OCI-LY3 (cell line): ENCODE results near the gene PRDM1.

Experiments used
- H2AFZ ChIP-seq: fragments of 200-600, 300-600 bp; shearing (Covaris generic); 2 replicates; pipeline ENCODE4 v1.6.0; 2014; ENCODE audit warnings: antibody characterized with exemption, low read depth, low read length
- H3K27ac ChIP-seq: fragments of 200-600, 300-600 bp; sonication (generic); 2 replicates; pipeline ENCODE4 v1.5.1; 2014; ENCODE audit warnings: mild to moderate bottlenecking, low read length, moderate library complexity, mixed read lengths
- H3K27me3 ChIP-seq: fragments of 200-600, 300-600 bp; sonication (generic); 2 replicates; pipeline ENCODE4 v1.6.1; 2014; ENCODE audit warnings: low read depth, low read length, mixed read lengths
- H3K36me3 ChIP-seq: fragments of 200-600, 300-600 bp; sonication (generic); replicated peaks from 2 replicates; pipeline ENCODE3; 2014; ENCODE audit warnings: low read depth, low read length, mixed read lengths
- H3K4me1 ChIP-seq: fragments of 300-600, 200-600 bp; sonication (generic); 2 replicates; pipeline ENCODE4 v1.6.1; 2014; ENCODE audit warnings: low read length, mixed read lengths
- H3K4me2 ChIP-seq: fragments of 200-600, 300-600 bp; sonication (generic); 2 replicates; pipeline ENCODE4 v1.6.1; 2014; ENCODE audit warnings: low read length, mixed read lengths
- H3K4me3 ChIP-seq: fragments of 300-600, 200-600 bp; sonication (generic); 2 replicates; pipeline ENCODE4 v1.5.1; 2014; ENCODE audit warnings: antibody characterized with exemption, mild to moderate bottlenecking, low read length, moderate library complexity
- H3K79me2 ChIP-seq: fragments of 300-600, 200-600 bp; shearing (Covaris generic); 2 replicates; pipeline ENCODE4 v1.6.1; 2014; ENCODE audit warnings: mild to moderate bottlenecking, low read length, mixed read lengths
- H3K9ac ChIP-seq: fragments of 300-600, 200-600 bp; shearing (Covaris generic); 2 replicates; pipeline ENCODE4 v1.6.0; 2014; ENCODE audit warnings: mild to moderate bottlenecking, low read length, moderate library complexity
- H3K9me3 ChIP-seq: fragments of 200-600, 300-600 bp; shearing (Covaris generic); 2 replicates; pipeline ENCODE4 v1.6.1; 2014; ENCODE audit warnings: low read length, mixed read lengths; ENCODE audit not compliant: insufficient read depth
- H4K20me1 ChIP-seq: fragments of 200-600, 300-600 bp; sonication (generic); 2 replicates; pipeline ENCODE4 v1.6.1; 2016; ENCODE audit warnings: low read length, mixed read lengths; ENCODE audit not compliant: insufficient read depth
- EZH2phosphoT487 ChIP-seq: fragments of 200-600 bp; shearing (Covaris generic); IDR thresholded peaks from 2 replicates; pipeline ENCODE4 v1.6.1; 2018; ENCODE audit warnings: antibody characterized with exemption, mixed run types, low read depth
- TF ChIP-seq, protein P1 (sequence below): fragments of 200-600, 300-600 bp; sonication (generic); IDR thresholded peaks from 2 replicates; pipeline ENCODE4 v1.5.1; 2014; ENCODE audit warnings: antibody characterized with exemption, low read length, low read depth

Gene PRDM1

GRCh38 chr6:106099235-106099537, 13.1 kb downstream of the PRDM1 start:
- H3K36me3 ChIP-seq = peaks cover 36% of the 10 kb centered on the region
- peak overlapping the region; percentile 93 for H3K27ac ChIP-seq
- no peak overlapping the region for H2AFZ ChIP-seq
- peaks cover 19% of the 10 kb centered on the region for H4K20me1 ChIP-seq
- H3K79me2 ChIP-seq = peaks cover 58% of the 10 kb centered on the region
- H3K9me3 ChIP-seq = no peaks in the 10 kb centered on the region
- peak overlapping the region; percentile 97 for H3K4me3 ChIP-seq
- H3K9ac ChIP-seq = peak overlapping the region; percentile 93
- no peaks in the 10 kb centered on the region for H3K27me3 ChIP-seq
- TF ChIP-seq, protein P1, sequence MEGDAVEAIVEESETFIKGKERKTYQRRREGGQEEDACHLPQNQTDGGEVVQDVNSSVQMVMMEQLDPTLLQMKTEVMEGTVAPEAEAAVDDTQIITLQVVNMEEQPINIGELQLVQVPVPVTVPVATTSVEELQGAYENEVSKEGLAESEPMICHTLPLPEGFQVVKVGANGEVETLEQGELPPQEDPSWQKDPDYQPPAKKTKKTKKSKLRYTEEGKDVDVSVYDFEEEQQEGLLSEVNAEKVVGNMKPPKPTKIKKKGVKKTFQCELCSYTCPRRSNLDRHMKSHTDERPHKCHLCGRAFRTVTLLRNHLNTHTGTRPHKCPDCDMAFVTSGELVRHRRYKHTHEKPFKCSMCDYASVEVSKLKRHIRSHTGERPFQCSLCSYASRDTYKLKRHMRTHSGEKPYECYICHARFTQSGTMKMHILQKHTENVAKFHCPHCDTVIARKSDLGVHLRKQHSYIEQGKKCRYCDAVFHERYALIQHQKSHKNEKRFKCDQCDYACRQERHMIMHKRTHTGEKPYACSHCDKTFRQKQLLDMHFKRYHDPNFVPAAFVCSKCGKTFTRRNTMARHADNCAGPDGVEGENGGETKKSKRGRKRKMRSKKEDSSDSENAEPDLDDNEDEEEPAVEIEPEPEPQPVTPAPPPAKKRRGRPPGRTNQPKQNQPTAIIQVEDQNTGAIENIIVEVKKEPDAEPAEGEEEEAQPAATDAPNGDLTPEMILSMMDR = no peak
- no peak for TF ChIP-seq EZH2phosphoT487
- H3K4me2 ChIP-seq = peak overlapping the region; percentile 98
- peaks cover 61% of the 10 kb centered on the region for H3K4me1 ChIP-seq

DNA sequence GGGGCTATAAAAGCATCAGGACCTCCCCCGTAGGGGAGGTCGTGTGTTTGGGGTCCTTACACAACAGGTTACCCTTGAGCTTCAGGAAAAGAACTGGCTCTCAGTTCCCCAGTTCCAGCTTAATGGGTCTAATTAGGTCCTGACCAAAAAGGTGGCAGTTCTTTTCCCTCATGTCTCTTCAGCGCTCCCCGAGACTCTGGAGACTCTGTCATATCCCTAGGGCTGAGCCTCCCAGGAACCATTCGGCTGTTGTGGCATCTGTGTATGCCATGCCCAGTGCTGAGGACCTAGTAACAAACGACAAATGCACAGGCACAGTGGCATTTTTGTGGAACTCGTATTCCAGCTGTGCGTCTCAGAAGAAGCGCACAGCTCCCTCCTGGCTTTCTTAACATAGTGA, 14.6 kb downstream of the PRDM1 start:
- Histone ChIP-seq H3K27ac (peak overlapping the region; percentile 93), H3K36me3 (peaks cover 51% of the 10 kb centered on the region), H2AFZ (no peak overlapping the region), H3K9ac (peak overlapping the region; percentile 93), H3K79me2 (peaks cover 74% of the 10 kb centered on the region), H3K9me3 (no peaks in the 10 kb centered on the region), H3K4me2 (peak overlapping the region; percentile 98), H3K4me3 (peak overlapping the region; percentile 97), H3K27me3 (no peaks in the 10 kb centered on the region), H4K20me1 (peaks cover 35% of the 10 kb centered on the region), H3K4me1 (peaks cover 60% of the 10 kb centered on the region)
- TF ChIP-seq, protein P1 = no peak
- no peak for TF ChIP-seq EZH2phosphoT487

DNA sequence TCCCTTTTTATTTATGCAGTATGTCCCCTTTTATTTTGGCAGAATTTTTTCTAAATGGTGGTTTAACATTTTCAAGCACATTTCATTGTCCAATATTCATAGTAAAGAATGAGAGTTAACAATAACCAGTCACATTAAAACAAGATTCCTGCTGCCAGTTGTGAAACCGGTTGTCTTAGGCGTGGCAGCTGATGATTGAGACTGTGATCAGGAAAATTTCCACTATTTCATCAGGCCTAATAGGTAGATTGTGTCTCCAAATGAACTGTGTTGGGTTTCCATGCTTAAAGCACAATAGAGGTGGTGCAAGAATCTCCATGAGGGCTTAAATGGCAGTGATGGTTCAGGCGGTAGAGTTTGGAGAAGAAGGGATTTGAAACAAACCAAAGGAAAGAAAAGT, 15.3 kb downstream of the PRDM1 start:
- peak overlapping the region; percentile 97 for H3K4me3 ChIP-seq
- no peaks in the 10 kb centered on the region for H3K27me3 ChIP-seq
- H4K20me1 ChIP-seq = peaks cover 42% of the 10 kb centered on the region
- H3K79me2 ChIP-seq = peaks cover 81% of the 10 kb centered on the region
- H3K4me2 ChIP-seq = peak overlapping the region; percentile 98
- H3K4me1 ChIP-seq = peaks cover 61% of the 10 kb centered on the region
- no peaks in the 10 kb centered on the region for H3K9me3 ChIP-seq
- no peak overlapping the region for H2AFZ ChIP-seq
- TF ChIP-seq EZH2phosphoT487 = no peak
- TF ChIP-seq, protein P1 = no peak
- peak overlapping the region; percentile 93 for H3K9ac ChIP-seq
- H3K27ac ChIP-seq = peak overlapping the region; percentile 93
- peaks cover 58% of the 10 kb centered on the region for H3K36me3 ChIP-seq

- Histone ChIP-seq H3K36me3 (peaks cover 64% of the 10 kb centered on the region), H3K27me3 (no peaks in the 10 kb centered on the region), H3K9me3 (no peaks in the 10 kb centered on the region), H3K79me2 (peaks cover 87% of the 10 kb centered on the region), H4K20me1 (peaks cover 48% of the 10 kb centered on the region), H3K4me2 (peak overlapping the region; percentile 98), H2AFZ (no peak overlapping the region), H3K9ac (peak overlapping the region; percentile 93), H3K27ac (peak overlapping the region; percentile 93), H3K4me3 (peak overlapping the region; percentile 97), H3K4me1 (peaks cover 61% of the 10 kb centered on the region)
- TF ChIP-seq EZH2phosphoT487 = no peak
- TF ChIP-seq, protein P1 = no peak
Observed at GRCh38 chr6:106102034-106102433, 15.9 kb downstream of the PRDM1 start.
